GM23338 (cell line): ENCODE measurements around the gene TFPI. TPM values are rescaled to one million over a fixed set of nuclear protein-coding genes. Genes with fewer than 3 reads are reported as not detected.

Experiments
- ATAC-seq: fragments of 200-7000 bp; cut with Tn5 transposase; 3 replicates; pipeline ENCODE4 v1.9.1; 2020
- DNase-seq: peaks from one replicate; pipeline ENCODE4 v3.0.0-alpha.2; 2015; ENCODE audit warnings: low spot score
- H2AFZ ChIP-seq: fragments of 200-600 bp; sonication (generic); 2 replicates; pipeline ENCODE4 v1.8.0; 2016; ENCODE audit warnings: antibody characterized with exemption, mild to moderate bottlenecking, moderate library complexity
- H3F3A ChIP-seq: fragments of 200-600 bp; sonication (generic); replicated peaks from 2 replicates; pipeline ENCODE4 v1.8.0; 2017; ENCODE audit warnings: antibody characterized with exemption, mixed run types, low read depth
- H3K27ac ChIP-seq: fragments of 200-600 bp; sonication (generic); 2 replicates; pipeline ENCODE4 v1.6.1; 2016; ENCODE audit warnings: low read depth
- H3K27me3 ChIP-seq: fragments of 200-600 bp; sonication (generic); 2 replicates; pipeline ENCODE4 v1.8.0; 2016; ENCODE audit warnings: mild to moderate bottlenecking, mixed run types, moderate library complexity; ENCODE audit not compliant: insufficient read depth
- H3K36me3 ChIP-seq: fragments of 200-600 bp; sonication (generic); 2 replicates; pipeline ENCODE4 v1.8.0; 2016; ENCODE audit warnings: mild to moderate bottlenecking; ENCODE audit not compliant: insufficient read depth
- H3K4me1 ChIP-seq: fragments of 200-600 bp; sonication (generic); 2 replicates; pipeline ENCODE4 v1.8.0; 2016; ENCODE audit warnings: mild to moderate bottlenecking, moderate library complexity; ENCODE audit not compliant: insufficient read depth
- H3K4me2 ChIP-seq: fragments of 200-600 bp; sonication (generic); 2 replicates; pipeline ENCODE4 v1.7.1; 2017; ENCODE audit warnings: mixed run types
- H3K4me3 ChIP-seq: fragments of 200-600 bp; sonication (generic); 2 replicates; pipeline ENCODE4 v1.6.1; 2016; ENCODE audit warnings: mixed run types
- H3K79me2 ChIP-seq: fragments of 200-600 bp; sonication (generic); replicated peaks from 2 replicates; pipeline ENCODE4 v1.8.0; 2017; ENCODE audit warnings: mild to moderate bottlenecking; ENCODE audit not compliant: insufficient read depth
- H3K9me2 ChIP-seq: fragments of 200-600 bp; sonication (generic); 2 replicates; pipeline ENCODE4 v1.8.0; 2017; ENCODE audit not compliant: insufficient read depth
- H4K20me1 ChIP-seq: fragments of 200-600 bp; sonication (generic); replicated peaks from 2 replicates; pipeline ENCODE4 v1.8.0; 2017; ENCODE audit warnings: mild to moderate bottlenecking; ENCODE audit not compliant: insufficient read depth
- H3K27ac Mint-ChIP-seq: 2 replicates; pipeline ENCODE4 v1.8.0; 2020; ENCODE audit warnings: inconsistent platforms, mild to moderate bottlenecking, moderate library complexity, mixed read lengths
- H3K27me3 Mint-ChIP-seq: 3 replicates; pipeline ENCODE4 v1.8.0; 2022; ENCODE audit warnings: low read depth, mild to moderate bottlenecking, moderate library complexity, mixed read lengths, inconsistent platforms; ENCODE audit not compliant: insufficient read depth, poor library complexity
- H3K36me3 Mint-ChIP-seq: 3 replicates; pipeline ENCODE4 v1.8.0; 2021; ENCODE audit warnings: low read depth, mild to moderate bottlenecking, inconsistent platforms, moderate library complexity, mixed read lengths
- H3K4me1 Mint-ChIP-seq: 3 replicates; pipeline ENCODE4 v1.8.0; 2020; ENCODE audit warnings: mild to moderate bottlenecking, inconsistent platforms, mixed read lengths
- H3K4me3 Mint-ChIP-seq: 3 replicates; pipeline ENCODE4 v1.8.0; 2021; ENCODE audit warnings: moderate library complexity, mild to moderate bottlenecking, inconsistent platforms, mixed read lengths
- H3K9me3 Mint-ChIP-seq: 3 replicates; pipeline ENCODE4 v1.8.0; 2020; ENCODE audit warnings: moderate library complexity, mild to moderate bottlenecking, inconsistent platforms, mixed read lengths
- CREB1 ChIP-seq: fragments of 250-450 bp; sonication (Bioruptor Pico); IDR thresholded peaks from 2 replicates; pipeline ENCODE4 v1.5.0; 2020; ENCODE audit warnings: low read depth, mild to moderate bottlenecking, moderate library complexity
- EZH2 ChIP-seq: fragments of 200-600 bp; sonication (generic); IDR thresholded peaks from one replicate; pipeline ENCODE4 v1.8.0; 2017; ENCODE audit warnings: antibody characterized with exemption, mild to moderate bottlenecking, low read depth; ENCODE audit not compliant: unreplicated experiment
- EZH2phosphoT487 ChIP-seq: fragments of 200-600 bp; sonication (generic); IDR thresholded peaks from one replicate; pipeline ENCODE4 v1.8.1; 2018; ENCODE audit warnings: antibody characterized with exemption; ENCODE audit not compliant: unreplicated experiment
- JUNB ChIP-seq: IDR thresholded peaks from one replicate; pipeline ENCODE4 v1.6.1; 2016; ENCODE audit warnings: antibody characterized with exemption; ENCODE audit not compliant: unreplicated experiment
- NANOG ChIP-seq: IDR thresholded peaks from 2 replicates; pipeline ENCODE4 v1.6.1; 2016; ENCODE audit warnings: antibody characterized with exemption, borderline replicate concordance
- POLR2AphosphoS5 ChIP-seq: IDR thresholded peaks from 2 replicates; pipeline ENCODE4 v1.6.1; 2016; ENCODE audit warnings: antibody characterized with exemption, low read depth
- STAT1 ChIP-seq: IDR thresholded peaks from one replicate; pipeline ENCODE4 v1.6.1; 2016; ENCODE audit warnings: antibody characterized with exemption; ENCODE audit not compliant: unreplicated experiment
- ZNF114 ChIP-seq: fragments of 250-450 bp; sonication (Bioruptor Pico); IDR thresholded peaks from 2 replicates; pipeline ENCODE4 v1.5.0; 2020; ENCODE audit warnings: mild to moderate bottlenecking, moderate library complexity
- ZNF331 ChIP-seq: fragments of 250-450 bp; sonication (Bioruptor Pico); IDR thresholded peaks from 2 replicates; pipeline ENCODE4 v1.5.0; 2020; ENCODE audit warnings: low read depth, mild to moderate bottlenecking, moderate library complexity
- ZNF462 ChIP-seq: fragments of 250-450 bp; sonication (Bioruptor Pico); IDR thresholded peaks from 2 replicates; pipeline ENCODE4 v1.5.0; 2020; ENCODE audit warnings: mild to moderate bottlenecking, moderate library complexity
- polyA plus RNA-seq: library from polyadenylated mRNA; unstranded; fragments of >200 nt; fragmentation: Nextera tagmentation; extraction: Ambion mirVana; gene quantifications from 2 replicates; pipeline ENCODE4 v1.2.1, GENCODE V29; 2016
- total RNA-seq: library from RNA; depleted of rRNA; stranded (reverse); fragments of >200 nt; shearing (Covaris generic); gene quantifications from 2 replicates; pipeline ENCODE4 v1.2.3, GENCODE V29; 2014
- TF ChIP-seq, protein P1 (sequence below): IDR thresholded peaks from 2 replicates; pipeline ENCODE4 v1.6.1; 2016; ENCODE audit warnings: antibody characterized with exemption
- TF ChIP-seq, protein P2 (sequence below): IDR thresholded peaks from one replicate; pipeline ENCODE4 v1.6.1; 2018; ENCODE audit warnings: antibody characterized with exemption; ENCODE audit not compliant: unreplicated experiment
- TF ChIP-seq, protein P3 (sequence below), 2 experiments: fragments of 200-600 bp in 1 of 2; sonication (generic) in 1 of 2; conservative IDR thresholded peaks; 2 replicates each; pipeline versions ENCODE4 v1.5.1 to v1.6.1; 2016 to 2017; ENCODE audit warnings: antibody characterized with exemption in 2 of 2, low read depth in 2 of 2, mild to moderate bottlenecking in 2 of 2, moderate library complexity in 1 of 2

The TFPI gene
- total and polyA plus RNA-seq, 2 experiments from 2014 or later = 1.8 to 1.9 TPM

DNA sequence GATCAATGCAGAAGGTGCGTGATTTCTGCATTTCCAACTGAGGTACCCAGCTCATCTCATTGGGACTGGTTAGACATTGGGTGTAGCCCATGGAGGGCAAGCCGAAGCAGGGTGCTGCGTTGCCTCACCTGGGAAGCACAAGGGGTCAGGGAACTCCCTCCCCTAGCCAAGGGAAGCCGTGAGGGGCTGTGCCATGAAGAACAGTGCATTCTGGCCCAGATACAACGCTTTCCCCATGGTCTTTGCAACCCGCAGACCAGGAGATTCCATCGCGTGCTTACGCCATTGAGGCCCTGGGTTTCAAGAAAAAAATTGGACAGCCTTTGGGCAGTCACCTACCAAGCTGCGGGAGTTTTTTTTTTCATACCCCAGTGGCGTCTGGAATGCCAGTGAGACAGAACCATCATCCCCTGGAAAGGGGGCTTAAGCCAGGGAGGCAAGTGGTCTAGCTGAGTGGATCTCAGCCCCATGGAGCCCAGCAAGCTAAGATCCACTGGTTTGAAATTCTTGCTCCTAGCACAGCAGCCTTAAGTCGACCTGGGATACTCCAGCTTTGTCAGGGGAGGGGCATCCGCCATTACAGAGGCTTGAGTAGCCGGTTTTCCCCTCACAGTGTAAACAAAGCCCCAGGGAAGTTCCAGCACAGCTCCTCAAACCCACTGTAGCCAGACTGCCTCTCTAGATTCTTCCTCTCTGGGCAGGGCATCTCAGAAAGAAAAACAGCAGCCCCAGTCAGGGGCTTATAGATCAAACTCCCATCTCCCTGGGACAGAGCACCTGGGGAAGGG, 21.7 kb downstream of the TFPI start:
- H3K9me2 ChIP-seq = peaks cover 6% of the 10 kb centered on the region; the same call in 1 of the 2 replicates
- no peaks in the 10 kb centered on the region for H3K4me1 ChIP-seq
- no peak overlapping the region for H3K4me3 ChIP-seq
- DNase-seq (no peak), ATAC-seq (peak; percentile 48; the same call in 2 of the 3 replicates)
- H3K4me3 Mint-ChIP-seq = no peak overlapping the region
- H3K27ac Mint-ChIP-seq = no peak overlapping the region
- peaks cover 2% of the 10 kb centered on the region for H3K27me3 Mint-ChIP-seq
- H4K20me1 ChIP-seq = no peaks in the 10 kb centered on the region
- no peak overlapping the region for H3K4me2 ChIP-seq
- H3K36me3 Mint-ChIP-seq = peaks cover 13% of the 10 kb centered on the region; the same call in 2 of the 3 replicates
- peak overlapping the region; percentile 66; the same call in 1 of the 2 replicates for H2AFZ ChIP-seq
- TF ChIP-seq ZNF114 (CRISPR knock-in tag) (no peak), NANOG (no peak), ZNF331 (no peak), CREB1 (CRISPR knock-in tag) (no peak), POLR2AphosphoS5 (no peak), STAT1 (no peak), ZNF462 (CRISPR knock-in tag) (no peak), EZH2phosphoT487 (no peak), JUNB (no peak), EZH2 (no peak)
- TF ChIP-seq, protein P1, sequence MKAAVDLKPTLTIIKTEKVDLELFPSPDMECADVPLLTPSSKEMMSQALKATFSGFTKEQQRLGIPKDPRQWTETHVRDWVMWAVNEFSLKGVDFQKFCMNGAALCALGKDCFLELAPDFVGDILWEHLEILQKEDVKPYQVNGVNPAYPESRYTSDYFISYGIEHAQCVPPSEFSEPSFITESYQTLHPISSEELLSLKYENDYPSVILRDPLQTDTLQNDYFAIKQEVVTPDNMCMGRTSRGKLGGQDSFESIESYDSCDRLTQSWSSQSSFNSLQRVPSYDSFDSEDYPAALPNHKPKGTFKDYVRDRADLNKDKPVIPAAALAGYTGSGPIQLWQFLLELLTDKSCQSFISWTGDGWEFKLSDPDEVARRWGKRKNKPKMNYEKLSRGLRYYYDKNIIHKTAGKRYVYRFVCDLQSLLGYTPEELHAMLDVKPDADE = no peak
- TF ChIP-seq, protein P2, sequence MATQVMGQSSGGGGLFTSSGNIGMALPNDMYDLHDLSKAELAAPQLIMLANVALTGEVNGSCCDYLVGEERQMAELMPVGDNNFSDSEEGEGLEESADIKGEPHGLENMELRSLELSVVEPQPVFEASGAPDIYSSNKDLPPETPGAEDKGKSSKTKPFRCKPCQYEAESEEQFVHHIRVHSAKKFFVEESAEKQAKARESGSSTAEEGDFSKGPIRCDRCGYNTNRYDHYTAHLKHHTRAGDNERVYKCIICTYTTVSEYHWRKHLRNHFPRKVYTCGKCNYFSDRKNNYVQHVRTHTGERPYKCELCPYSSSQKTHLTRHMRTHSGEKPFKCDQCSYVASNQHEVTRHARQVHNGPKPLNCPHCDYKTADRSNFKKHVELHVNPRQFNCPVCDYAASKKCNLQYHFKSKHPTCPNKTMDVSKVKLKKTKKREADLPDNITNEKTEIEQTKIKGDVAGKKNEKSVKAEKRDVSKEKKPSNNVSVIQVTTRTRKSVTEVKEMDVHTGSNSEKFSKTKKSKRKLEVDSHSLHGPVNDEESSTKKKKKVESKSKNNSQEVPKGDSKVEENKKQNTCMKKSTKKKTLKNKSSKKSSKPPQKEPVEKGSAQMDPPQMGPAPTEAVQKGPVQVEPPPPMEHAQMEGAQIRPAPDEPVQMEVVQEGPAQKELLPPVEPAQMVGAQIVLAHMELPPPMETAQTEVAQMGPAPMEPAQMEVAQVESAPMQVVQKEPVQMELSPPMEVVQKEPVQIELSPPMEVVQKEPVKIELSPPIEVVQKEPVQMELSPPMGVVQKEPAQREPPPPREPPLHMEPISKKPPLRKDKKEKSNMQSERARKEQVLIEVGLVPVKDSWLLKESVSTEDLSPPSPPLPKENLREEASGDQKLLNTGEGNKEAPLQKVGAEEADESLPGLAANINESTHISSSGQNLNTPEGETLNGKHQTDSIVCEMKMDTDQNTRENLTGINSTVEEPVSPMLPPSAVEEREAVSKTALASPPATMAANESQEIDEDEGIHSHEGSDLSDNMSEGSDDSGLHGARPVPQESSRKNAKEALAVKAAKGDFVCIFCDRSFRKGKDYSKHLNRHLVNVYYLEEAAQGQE = no peak
- TF ChIP-seq, protein P3, sequence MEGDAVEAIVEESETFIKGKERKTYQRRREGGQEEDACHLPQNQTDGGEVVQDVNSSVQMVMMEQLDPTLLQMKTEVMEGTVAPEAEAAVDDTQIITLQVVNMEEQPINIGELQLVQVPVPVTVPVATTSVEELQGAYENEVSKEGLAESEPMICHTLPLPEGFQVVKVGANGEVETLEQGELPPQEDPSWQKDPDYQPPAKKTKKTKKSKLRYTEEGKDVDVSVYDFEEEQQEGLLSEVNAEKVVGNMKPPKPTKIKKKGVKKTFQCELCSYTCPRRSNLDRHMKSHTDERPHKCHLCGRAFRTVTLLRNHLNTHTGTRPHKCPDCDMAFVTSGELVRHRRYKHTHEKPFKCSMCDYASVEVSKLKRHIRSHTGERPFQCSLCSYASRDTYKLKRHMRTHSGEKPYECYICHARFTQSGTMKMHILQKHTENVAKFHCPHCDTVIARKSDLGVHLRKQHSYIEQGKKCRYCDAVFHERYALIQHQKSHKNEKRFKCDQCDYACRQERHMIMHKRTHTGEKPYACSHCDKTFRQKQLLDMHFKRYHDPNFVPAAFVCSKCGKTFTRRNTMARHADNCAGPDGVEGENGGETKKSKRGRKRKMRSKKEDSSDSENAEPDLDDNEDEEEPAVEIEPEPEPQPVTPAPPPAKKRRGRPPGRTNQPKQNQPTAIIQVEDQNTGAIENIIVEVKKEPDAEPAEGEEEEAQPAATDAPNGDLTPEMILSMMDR (conservative IDR thresholded peaks at IDR 0.05; ENCODE audit: low read depth in 2 of 2) = no peak
- peaks cover 23% of the 10 kb centered on the region; the same call in 2 of the 3 replicates for H3K9me3 Mint-ChIP-seq
- H3K36me3 ChIP-seq = no peaks in the 10 kb centered on the region; the same call in 1 of the 2 replicates
- H3K79me2 ChIP-seq = no peaks in the 10 kb centered on the region
- no peaks in the 10 kb centered on the region for H3K27me3 ChIP-seq
- no peaks in the 10 kb centered on the region for H3F3A ChIP-seq
- no peaks in the 10 kb centered on the region; the same call in 2 of the 3 replicates for H3K4me1 Mint-ChIP-seq
- no peak overlapping the region for H3K27ac ChIP-seq
